ENCODE data around the gene MGA.

Gene MGA

DNA sequence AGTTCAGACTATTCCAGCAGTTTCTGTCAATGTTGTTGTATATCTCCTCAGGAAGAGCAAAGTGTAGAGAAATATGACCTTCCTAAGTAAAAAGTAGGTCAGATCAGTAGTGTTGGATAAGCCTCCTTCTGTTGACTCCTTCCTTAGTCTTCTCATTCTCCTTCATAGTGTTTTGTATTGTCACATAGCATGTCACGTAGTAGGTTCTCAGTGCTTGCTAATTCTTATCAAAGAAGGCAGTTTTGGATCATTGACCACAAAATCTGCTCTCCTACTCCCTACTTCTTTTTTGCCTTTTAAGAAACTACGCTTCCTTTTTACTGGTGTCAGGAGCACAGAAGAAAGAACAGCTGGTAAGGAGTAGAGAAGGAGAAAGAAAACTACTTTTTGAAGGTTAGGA is 1.0 kb upstream of the MGA start:
- no peak for DNase-seq

DNA sequence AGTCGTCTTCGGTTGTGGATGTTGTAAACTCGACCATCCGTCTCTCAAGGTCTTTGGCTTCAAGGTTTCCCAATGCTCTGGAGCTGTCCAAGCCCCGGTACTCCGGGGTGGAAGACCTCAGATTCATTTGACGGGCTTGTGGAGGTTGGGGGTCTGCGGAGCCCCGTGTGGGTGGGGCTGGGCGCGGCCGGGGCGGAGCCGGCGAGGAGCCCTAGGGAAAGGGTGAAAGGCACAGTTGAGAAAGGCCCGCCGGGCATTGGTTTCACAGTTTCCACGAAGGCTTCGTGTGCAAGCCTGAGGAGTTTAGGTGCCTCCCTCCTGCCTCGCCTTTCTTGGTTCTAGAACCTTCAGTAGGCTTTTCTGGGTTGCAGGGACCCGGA is 360 bp upstream of the MGA start:
- no peak for DNase-seq

DNA sequence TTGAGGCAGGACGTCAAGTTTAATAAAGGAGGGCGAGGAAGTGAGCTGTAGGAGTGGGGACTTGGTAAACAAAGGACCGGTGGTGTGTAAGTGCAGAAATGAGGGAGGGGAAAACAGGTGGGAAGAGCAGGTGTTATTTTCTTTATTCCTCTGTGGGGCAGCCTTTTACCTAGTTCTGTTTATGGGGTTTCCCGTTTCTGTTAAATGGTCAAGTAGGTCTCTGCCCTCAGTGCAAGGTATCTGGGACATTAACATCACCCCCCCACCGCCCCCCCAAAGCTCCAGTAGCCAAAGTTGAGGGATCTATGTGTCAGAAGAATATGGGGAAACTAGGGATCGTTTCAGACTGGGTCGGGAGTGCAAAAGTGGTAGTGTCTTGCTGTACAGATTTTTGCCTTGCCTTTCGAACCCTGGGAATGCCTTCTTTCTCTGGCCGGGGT is 893 bp downstream of the MGA start:
- DNase-seq, result no peak

DNA sequence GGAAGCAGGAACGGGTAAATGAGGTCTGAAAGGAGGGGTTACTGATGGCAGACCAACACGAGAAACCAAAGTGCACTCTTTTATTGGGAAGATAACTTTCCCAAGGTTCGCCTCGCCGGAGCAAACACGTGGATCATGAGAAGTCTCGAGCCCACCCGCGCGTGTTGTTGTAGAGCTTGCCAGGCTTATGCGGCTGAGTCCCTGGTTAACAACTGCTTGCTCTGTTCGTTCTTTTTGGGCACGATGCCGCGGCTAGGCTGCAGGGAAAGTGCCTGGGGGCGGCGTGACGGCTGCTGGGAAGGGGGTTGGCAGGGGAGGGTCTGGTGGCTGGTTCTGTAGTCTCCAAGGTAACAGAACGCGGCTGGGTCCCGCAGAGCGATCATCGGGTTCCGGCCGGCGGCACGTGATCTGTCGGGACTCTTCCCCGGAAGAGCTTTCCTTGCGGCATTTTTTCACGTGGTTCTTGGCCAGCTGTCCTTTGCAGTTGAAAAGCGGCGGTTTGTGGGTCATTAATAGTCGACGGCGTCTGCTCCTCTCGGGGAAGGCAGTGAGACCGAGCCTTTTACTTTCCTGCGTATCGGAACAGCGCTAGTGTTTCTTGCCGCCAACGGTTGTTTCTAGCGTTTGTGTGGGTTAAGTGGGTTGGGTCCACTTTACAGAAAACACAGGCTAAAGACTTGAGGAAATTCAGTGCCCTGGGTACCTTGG is 1.5 kb downstream of the MGA start:
- DNase-seq, result peak; percentile 75

DNA sequence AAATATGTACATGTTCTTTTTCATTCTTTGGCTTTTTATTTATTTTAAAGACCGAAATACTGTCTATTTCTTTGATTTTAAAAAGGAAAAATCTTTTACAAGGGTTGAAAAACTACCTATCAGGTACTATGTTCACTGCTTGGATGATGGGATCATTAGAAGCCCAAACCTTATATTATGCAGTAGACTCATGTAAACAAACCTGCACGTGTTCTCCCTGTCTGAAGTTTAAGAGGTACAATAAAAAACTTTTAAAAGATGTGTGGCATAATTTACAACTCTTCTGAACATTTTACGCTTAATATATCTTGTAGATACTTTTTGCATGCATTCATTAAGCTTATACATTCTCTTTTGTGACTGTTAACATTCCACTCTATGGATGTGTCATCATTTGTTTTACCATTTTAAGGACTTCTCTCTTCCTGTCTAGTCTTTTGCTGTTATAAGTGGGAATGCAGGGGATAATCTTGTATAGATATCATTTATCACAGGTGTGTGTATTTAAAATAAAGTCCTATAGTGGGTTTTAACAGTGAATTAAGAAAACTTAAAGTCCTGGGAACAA is 6.2 kb downstream of the MGA start:
- no peak for DNase-seq

DNA sequence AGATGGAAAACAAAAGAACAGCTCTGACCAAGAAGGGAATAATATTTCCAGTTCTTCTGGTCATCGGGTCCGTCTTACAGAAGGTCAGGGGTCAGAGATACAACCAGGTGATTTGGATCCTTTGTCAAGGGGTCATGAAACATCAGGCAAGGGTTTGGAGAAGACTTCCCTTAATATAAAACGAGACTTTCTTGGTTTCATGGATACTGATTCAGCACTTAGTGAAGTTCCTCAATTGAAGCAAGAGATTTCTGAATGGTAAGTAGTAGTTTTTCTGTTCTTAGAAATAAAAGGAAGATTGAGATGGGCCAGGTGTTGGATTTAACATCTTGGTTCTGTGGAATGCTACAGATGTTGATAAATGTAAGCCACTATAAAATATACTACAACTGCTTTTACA is 9.5 kb downstream of the MGA start:
- DNase-seq, result no peak

DNA sequence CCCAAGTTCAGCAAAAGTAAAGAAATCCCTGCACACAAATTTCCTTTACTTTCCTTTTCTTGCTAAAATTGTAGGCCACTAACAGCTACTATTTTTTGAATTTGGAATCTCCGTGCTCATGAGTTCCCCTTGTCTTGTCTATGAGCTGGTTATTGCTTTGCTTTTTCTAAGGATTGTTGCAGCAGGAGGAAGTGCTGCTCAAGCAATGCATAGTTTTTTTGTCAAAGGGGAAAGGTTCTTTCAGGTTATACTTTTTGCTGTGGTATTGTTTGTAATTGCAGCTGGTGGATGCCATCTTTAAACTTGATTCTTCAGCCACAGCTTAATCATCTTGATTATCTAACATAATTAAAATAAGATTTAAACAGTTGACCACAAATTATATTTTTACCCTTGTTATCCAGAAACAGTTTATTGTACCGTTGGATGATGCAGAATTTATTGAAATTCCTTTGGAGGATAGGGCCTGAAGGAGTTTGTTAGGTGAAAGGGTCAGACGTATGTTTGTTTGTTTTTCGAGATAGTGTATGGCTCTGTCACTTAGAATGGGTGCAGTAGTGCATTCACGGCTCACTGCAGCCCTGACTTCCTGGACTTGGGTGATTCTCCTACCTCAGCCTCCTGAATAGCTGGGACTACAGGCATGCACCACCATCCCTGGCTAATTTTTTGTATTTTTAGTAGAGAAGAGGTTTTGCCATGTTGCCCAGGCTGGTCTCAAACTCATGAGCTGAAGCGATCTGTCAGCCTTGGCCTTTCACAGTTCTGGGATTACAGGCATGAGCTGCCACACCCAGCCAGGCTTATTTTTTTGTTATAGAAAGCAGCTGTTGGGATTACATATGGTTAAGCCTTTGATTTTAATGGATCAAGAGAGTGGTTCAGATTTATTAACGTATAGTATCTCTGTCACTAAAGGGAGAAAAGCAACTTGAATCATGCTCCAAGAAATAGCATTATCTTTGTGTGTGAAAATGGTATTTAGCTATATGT is 11.7 kb downstream of the MGA start:
- DNase-seq, result no peak

DNA sequence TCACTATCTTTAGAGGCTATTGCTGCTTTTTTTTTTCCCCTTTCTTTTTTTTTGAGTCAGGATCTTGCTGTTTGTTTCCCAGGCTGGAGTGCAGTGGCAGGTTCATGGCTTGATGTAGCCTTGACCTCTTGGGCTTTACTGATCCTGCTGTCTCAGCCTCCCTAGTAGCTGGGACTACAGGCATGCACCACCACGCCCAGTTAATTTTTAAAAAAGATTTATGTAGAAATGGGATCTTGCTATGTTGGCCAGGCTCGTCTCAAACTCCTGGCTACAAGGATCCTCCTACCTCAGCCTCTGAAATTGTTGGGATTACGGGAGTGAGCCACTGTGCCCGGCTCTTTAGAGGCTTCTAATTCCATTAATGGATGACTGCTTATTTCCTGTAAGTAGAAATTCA is 15.1 kb downstream of the MGA start:
- no peak for DNase-seq

DNA sequence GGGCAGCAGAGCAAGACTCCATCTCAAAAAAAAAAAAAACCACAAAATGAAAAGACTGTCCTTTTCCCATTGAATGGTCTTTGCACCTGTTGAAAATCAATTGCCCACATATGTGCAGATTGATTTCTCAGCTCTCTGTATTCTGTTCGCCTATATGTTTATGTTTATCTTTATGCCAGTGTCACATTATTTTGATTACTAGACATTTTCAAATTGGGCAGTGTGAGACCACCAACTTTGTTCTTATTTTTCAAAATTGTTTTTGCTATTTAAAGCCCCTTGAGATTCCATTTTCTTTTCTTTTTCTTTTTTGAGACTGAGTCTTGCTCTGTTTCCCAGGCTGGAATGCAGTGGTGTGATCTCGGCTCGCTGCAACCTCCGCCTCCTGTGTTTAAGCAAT is 18.5 kb downstream of the MGA start:
- DNase-seq, result no peak

DNA sequence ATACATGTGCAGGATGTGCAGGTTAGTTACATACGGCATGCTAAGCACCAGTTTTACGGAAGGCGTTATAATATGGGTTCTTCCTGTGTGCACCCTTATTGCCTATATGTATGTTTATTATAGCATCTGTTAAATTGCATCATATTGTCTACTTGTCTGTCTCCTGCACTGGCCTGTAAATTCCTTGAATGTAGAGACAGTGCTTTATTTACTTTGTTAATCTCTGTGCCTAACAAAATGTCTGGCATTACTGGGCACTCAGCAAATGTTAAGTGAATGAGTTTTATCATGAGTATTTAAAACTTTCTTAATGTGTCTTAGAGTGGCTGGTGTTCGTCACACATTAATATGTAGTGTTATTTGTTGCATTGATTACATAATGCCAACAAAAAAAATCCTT is 23.8 kb downstream of the MGA start:
- DNase-seq, result no peak

DNA sequence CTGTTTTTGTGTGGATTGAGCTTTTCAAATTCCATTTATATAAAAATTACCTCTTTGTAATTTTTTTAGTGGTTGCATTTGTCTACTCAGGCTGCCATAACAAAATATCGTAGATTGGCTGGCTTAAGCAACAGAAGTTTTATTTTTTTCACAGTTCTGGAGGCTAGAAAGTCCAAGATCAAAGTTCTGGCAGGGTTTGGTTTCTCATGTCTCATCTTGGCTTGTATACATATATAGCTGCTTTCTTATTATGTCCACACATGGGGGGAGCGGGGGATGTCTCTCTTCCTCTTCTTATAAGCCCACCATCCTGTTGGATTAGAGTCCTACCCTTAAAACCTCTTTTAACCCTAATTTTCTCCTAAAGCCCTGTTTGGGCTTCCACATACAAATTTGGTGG is 28.5 kb downstream of the MGA start:
- DNase-seq, result no peak

DNA sequence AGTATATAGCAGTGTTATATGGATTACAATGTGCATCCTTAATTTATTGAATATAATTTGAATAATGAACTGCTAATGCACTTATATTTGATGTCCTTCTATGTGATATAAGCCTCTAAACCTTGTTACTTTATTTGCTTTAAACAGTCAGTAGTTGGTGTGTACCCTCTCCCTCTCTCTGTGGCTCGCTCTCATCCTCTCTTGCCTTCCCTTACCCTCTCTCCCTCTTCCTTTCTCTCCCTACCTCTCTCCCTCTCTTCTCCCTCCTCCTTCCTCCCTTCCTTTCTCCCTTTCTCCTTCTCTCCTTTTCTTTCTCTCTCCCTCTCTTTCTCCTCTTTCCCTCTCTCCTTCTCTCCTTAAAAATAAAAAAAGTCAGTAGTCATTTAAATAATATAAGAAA is 28.9 kb downstream of the MGA start:
- DNase-seq, result no peak

DNA sequence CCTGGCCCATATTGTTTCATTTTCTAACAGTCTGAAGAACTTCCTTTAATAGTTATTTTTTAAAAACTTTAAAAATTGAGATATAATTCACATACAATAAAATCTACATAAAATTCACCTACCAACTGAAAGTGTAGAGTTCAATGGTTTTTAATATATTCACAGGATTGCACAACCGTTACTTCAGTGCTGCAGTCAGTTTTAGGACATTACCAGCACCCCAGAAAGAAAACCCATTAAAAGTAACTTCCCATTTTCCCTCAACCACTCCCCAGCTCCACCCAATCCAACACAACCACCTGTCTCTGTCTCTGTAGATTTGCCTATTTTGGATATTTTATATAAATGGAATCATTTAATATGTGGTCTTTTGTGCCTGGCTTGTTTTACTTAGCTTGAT is 29.6 kb downstream of the MGA start:
- DNase-seq, result no peak

DNA sequence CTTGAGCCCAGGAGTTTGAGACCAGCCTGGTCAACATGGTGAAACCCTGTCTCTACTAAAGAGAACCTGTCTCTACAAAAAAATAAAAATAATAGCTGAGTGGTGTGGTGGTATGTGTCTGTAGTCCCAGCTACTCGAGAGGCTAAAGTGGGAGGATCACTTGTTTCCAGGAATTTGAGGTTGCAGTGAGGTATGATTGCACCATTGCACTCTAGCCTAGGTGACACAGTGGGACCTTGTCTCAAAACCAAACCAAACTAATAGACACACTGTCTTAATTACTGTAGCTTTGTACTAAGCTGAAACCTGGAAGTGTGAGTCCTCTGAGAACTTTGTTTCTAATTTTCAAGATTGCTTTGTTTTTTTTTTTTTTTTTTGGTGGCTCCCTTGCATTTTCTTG is 30.4 kb downstream of the MGA start:
- no peak for DNase-seq

DNA sequence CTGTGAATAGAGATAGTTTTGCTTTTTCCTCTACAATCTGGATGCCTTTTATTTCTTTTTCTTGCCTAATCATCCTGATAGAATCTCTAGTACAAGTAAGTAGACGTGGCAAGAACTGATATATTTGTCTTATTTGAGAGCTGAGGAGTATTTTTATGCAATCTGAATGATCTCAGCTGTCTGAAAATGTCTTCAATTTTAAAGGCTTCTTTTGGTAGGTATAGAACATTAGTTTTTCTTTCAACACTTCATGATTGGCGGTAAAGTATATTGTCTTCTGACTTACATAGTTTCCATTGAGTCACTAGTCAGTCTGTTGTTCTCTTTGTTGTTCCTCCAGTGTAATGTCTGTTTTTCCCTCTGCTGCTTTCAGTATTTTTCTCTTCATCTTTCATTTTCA is 31.3 kb downstream of the MGA start:
- DNase-seq, result no peak

DNA sequence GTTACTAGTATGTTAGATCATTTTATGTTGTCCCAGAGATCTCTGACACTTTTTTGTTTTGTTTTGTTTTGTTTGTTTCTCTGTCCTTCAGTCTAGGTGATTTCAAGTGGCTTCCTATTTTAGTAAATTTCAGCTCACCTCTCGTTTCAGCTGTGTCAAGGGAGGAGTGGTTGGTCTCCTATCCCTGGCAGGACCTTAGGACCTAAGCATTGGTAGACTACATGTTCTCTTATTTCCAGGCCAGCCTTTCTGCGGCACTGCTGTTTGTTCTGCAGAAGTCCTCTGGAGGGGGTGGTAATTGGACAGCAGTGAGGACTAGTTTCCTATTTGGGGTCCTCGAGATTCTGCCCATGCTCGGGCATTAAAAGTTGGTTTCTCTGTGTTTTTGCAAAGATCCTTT is 31.8 kb downstream of the MGA start:
- no peak for DNase-seq

DNA sequence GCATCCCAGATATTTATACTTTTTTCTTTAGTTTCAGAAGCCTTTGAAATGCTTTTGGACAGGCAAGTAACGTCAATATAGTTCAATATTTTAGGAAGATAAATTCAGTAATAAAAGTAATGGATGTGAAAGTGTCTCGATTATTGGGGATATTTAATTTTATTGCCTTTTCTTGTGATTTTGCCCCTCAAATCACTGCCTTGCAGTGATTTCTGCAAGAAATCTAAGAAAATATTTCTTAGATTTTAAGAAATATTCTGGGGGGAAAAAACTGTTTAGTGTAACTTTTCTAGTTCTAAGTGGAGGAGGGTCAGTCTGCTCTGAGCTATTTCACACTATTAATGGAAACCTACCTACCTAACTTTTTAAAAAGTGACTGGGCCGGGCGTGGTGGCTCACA is 33.6 kb downstream of the MGA start:
- no peak for DNase-seq

DNA sequence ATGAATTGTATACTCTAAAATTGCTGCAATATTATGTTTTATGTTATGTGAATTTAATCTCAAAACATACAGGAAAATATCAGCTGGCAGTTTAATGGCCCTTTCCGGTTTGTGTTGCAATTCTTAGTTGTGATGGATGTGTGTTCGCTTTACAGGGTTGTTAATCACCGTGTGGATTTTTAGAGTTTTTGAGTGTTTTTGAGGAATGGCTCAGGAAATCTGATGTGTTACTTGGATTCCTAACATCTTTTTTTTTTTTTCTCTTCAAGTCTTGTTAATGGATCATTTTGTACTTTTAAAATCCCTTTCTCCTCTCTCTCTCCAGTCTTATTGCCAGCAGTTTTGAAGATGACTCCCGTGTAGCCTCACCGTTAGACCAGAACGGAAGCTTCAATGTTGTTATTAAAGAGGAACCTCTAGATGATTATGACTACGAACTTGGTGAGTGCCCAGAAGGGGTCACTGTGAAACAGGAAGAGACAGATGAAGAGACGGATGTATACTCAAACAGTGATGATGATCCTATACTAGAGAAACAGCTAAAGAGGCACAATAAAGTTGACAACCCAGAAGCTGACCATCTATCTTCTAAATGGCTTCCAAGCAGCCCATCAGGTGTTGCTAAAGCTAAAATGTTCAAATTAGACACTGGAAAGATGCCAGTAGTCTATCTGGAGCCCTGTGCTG is 35.7 kb downstream of the MGA start:
- peak; percentile 41 for DNase-seq

DNA sequence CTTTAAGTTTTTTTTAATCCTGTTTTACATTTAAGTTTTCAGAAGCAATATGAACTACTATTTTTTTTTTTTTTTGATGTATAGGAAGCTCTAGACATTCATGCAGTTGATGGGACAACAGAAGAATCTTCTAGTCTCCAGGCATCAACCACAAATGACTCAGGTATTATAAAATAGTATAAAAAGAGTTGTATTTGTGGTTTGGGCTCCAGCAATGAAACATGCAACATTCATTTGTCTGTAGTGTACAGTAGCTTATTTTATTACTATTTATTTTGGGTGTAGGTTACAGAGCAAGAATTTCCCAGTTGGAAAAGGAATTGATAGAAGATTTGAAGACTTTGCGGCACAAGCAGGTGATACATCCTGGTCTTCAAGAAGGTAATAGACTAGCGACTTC is 38.6 kb downstream of the MGA start:
- no peak for DNase-seq

DNA sequence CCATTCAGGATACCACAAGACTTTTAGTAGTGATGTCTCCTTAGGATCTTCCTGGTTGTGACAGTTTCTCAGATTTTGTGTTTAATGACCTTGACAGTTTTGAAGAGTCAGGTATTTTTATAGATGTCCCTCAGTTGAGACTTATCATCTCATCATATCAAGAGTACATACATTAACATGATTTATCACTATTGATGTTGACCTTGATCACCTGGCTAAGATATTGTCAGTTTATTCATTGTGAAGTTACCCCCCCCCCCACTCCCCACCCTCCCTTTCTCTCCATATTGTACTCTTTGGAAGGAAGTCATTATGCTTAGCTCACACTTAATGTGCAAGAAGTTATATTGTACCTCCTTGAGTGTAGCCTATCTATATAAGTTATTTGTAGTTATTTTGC is 42.9 kb downstream of the MGA start:
- DNase-seq, result no peak

DNA sequence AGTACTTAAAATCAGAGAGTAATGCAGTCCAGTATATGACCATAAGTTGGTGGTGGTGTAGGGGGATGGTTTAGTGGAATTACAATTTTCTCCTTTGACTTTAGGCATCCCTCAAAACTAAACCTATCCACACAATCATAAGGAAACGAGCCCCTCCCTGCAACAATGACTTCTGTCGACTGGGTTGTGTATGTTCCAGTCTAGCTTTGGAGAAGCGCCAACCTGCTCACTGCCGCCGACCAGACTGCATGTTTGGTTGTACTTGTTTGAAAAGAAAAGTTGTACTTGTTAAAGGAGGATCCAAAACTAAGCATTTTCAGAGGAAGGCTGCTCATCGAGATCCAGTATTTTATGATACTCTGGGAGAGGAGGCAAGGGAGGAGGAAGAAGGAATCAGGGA is 52.8 kb downstream of the MGA start:
- DNase-seq, result no peak

DNA sequence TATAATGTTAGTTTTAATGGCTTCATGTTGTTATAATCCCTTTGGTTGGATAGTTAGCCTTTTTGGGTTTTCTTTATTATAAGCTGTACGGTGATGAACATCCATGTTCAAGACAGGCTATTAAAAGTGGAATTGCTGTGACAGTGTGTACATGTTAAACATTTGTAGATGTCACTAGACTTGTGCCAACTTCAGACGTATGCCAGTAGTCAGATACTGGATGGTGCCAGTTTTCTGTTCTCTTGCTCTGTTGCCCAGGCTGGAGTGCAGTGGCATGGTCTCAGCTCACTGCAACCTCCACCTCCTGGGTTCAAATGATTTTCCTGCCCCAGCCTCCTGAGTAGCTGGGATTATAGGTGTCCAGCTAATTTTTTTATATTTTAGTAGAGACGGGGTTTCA is 54.1 kb downstream of the MGA start:
- DNase-seq, result no peak

DNA sequence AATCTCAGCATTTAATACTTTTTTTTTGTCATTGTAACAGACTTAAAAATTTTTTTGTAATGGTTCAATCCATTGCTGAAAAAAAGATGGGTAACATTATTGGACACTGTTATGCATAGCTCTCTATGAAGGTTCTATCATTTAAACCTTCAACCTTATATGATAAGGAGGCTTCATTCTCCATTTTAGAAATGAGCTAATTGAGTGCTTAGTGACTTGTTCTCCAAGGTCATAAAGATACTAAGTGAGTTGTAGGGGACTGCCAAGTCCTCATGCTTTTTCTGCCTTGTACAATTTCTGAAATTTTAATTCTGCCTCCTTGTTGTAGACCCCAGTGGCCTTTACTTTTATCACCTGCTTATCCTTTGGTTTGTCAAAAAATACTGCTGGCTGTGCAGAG is 56.7 kb downstream of the MGA start:
- DNase-seq, result no peak
